Suppressor macrophage treated with lipopolysaccharide for 1 hour (primary cell): ENCODE data around the gene RNU7-1.

Experiments used
- DNase-seq, 3 donors: peaks; one replicate each; pipeline ENCODE4 v3.0.0-alpha.2; 2020 to 2022

The RNU7-1 gene

GRCh38 chr12:6938353-6939190, 5.0 kb upstream of the RNU7-1 start:
- DNase-seq = no peak

DNA sequence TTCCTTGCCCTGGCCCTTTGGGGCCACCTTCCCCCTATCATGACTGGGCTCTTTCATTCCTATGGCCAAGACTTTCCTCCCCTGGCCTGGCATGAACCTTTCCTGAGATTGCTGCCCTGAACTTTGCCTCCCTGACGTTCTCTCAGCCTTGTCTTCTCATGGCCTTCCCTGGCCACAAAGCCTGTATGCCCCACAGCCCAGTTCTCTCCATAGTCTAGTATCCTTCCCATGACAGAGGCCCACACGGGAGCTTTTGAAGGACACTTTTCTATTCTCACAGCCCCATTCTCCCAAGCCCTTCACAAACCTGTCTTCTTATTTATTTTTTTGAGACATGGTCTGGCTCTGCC, 4.5 kb upstream of the RNU7-1 start:
- DNase-seq = no peak

GRCh38 chr12:6941267-6941666, 2.3 kb upstream of the RNU7-1 start:
- no peak for DNase-seq

DNA sequence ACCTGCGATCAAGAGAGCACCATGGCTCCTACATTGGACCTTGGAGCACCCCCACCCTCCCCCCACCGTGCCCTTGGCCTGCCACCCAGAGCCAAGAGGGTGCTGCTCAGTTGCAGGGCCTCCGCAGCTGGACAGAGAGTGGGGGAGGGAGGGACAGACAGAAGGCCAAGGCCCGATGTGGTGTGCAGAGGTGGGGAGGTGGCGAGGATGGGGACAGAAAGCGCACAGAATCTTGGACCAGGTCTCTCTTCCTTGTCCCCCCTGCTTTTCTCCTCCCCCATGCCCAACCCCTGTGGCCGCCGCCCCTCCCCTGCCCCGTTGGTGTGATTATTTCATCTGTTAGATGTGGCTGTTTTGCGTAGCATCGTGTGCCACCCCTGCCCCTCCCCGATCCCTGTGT, 1.8 kb upstream of the RNU7-1 start:
- no peak for DNase-seq

- no peak for DNase-seq
Observed at GRCh38 chr12:6942331-6942665, 1.3 kb upstream of the RNU7-1 start.

- peak; percentile 83 to 91 (median 91) for DNase-seq
Observed at GRCh38 chr12:6943389-6943721, 261 bp upstream of the RNU7-1 start.

DNA sequence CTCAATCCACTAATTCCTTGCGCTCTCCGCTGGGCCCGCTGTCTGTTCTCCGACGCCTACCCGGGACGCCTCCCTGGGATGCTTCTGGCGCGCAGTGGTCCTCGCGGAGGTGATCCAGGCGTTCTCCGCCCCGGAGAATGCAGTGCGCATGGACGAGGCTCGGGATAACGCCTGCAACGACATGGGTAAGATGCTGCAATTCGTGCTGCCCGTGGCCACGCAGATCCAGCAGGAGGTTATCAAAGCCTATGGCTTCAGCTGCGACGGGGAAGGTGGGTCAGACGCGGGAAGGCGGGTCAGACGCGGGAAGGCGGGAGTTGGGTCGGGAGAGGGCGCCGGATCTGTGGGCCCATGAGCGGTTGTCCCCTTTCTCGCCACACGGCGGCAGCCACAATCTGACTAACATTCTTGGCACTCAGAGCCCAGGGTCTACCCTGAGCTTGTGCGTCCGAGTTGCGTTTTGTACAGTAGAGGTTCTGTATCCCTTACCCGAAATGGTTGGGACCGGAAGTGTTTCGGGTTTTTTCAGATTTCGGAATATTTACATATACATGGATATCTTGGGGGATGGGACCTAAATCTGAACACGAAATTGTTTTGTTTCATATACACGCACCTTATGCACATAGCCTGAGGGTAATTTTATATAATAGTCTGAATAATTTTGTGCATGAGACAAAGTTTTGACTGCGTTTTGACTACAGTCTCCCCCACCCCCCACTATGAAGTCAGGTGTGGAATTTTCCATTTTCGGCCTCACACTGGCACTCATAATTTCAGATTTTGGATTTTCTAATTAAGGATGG, 968 bp downstream of the RNU7-1 start:
- DNase-seq = peak; percentile 90 to 93 (median 92)

DNA sequence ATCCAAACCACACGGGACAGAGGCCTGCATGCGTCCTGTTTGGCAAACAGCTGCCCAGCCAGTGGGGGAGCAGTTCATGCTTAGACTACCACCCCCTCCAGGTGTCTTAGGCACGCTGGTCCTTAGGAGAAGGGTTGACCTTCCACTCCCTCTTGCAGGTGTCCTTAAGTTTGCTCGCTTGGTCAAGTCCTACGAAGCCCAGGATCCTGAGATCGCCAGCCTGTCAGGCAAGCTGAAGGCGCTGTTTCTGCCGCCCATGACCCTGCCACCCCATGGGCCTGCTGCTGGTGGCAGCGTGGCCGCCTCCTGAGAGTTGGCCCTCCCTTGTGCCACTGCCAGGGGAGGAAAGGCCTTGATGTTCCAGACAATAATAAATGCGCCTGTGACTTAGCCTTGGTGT, 2.0 kb downstream of the RNU7-1 start:
- DNase-seq = no peak

DNA sequence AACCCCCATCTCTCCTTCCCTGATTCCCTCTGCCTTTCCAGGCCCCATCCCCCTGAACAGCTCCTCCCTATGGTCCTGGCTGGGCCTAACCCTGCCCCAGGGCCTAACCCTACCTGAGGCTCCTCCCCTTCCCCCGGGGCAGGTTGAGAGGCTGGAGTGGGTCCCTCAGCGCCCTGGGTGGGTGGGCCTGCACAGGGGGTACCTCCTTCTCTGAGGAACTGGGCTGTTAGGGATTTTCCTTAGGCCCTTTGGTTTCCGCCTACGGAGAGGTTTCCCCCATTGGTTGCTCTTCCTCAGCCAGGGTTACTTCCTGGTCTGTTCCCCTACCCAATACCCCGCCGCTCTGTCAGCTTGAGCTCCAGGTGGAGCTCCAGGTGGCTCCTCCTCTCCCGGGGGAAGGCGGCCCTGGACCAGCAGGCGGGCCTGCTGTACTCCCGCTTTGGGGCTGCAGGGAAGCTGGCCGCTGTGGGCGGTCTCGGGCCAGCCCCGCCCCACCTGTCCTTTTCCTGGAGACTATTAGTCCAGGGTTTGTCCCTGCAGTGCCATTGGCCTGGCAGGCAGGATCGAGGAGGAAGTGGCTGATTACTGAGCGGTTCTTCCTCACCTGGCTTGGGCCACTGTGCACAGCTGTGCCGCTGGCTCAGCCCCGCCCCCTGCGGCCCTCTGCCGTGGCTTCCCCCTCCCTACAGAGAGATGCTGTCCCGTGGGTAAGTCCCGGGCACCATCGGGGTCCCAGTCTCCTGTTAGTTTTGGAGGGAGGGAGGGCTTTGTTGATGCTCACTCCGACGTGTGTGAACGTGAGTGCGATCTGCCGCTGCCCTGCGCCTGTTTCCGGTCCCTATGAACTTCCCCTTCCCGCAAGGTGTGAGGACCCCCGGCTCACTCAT, 2.7 kb downstream of the RNU7-1 start:
- DNase-seq = peak; percentile 74 to 81 (median 77)

DNA sequence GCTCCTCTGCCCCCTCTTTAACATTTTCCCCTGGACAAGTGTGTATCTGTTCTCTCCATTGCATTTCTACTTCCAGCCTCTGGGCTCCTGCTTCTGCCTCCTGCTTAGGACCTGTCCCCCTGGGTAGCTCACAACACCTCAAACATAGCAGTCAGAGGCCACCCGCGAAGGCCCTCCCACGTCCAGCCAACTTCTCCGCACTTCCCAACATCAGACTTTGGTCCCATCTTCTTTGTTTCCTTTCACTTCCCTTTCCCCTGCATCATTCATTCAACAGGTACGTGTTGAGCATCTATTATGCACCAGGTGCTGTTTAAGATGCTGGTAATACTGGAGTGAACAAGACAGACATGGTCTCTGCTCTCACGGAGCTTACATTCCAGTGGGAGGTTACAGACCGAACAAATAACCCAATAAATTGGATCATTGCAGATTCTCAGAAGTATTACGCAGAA, 3.3 kb downstream of the RNU7-1 start:
- no peak for DNase-seq

DNA sequence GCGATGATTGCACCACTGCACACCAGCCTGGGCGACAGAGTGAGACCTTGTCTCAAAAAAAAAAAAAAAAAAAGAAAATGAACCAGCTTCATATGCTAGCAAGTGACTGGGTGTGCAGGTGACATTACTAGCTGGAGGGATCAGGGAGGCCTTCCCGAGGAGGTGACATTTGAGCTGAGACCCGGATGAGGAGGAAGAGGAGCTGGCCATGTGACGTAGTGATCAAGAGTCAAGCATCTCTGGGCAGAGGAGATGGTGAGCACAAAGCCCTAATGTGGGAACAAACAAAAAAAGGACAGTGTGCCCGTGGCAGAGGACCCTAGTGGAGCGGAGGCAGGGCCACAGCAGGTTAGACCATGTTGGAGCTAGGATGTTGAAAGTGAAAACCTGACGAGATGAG, 4.0 kb downstream of the RNU7-1 start:
- DNase-seq = no peak

DNA sequence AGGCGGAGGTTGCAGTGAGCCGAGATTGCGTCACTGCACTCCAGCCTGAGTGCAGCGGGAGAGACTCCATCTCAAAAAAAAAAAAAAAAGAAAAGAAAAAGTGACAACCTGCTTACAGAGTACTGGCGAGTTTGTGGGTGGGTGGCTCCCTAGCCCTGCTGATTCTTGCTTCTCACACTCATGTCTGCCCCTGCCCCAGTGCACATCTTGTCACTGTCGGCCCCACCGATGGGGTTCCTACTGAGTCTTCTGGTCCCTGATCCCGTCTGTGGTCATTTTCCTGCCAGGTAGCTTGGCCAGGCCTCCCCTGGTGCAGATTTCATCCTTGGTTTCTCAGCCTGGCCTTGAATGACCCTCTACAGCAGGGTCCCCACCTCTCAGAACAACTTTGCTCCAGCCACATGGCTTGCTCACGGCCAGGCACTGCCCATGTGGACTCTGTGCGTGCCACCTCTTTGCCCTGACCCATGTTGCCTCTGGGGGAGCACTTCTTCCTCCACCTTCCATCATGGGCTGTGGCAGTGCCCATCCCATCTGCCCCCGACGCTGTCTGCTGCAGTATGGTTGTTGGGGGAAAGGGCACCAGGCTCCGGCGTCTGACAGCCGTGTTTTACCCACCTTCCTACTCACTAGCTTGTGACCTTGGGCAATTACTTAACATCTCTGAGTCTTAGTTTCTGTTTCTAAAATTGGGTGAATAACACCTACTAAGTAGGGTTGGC, 5.4 kb downstream of the RNU7-1 start:
- DNase-seq = peak; percentile 83 to 88 (median 86)

DNA sequence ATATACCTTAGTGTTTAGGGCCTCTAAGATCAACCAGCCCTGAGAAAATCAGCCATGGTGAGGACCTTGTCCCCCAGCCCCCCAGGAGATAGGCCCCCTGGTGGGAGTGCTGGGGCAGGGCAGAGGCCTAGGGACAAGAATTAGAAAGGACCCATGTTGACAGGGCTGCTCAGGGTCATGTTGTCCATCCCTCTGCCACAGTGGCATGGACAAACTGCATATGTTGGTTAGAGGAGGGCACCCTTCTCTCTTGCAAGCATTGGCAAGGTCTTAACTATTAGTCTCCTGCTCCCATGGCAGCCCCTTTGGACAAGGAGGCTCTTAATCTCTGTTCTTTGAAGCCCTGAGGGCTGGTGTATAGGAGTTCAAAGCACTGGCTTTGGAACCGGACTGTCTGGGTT, 6.8 kb downstream of the RNU7-1 start:
- DNase-seq = peak in 1 of 3 donors; percentile 52

DNA sequence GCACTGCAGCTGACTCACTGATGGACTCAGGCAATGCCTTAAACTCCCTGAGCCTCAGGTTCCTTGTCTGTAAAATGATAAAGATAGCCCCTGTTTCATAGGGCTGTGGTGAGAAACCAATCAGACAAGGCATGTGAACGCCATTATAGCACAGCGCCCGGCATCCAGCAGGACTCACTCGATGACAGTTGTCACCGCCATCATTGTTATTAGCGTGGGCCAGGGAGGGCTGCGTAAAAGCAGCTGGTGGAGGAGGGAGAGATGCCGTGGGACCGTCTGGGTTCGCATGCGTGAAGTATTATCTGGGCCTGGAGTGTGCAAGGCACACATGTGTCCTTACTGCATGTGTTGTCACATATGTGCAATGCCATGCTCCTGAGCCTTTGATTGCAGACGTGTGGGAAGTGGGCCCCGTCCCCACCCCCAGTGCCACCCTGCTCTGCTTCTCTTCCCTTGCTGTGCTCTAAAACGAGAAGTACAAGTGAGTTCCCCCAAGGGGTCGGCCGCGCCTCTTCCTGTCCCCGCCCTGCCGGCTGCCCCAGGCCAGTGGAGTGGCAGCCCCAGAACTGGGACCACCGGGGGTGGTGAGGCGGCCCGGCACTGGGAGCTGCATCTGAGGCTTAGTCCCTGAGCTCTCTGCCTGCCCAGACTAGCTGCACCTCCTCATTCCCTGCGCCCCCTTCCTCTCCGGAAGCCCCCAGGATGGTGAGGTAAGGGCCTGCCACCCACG, 7.4 kb downstream of the RNU7-1 start, which contains the start of gene PTPN6:
Gene PTPN6, plus strand, starts transcription at position 546 of the 730 bp plus-strand sequence. Its CDS starts 157 bp downstream, at position 703.
- DNase-seq = peak; percentile 88 to 92 (median 89)

DNA sequence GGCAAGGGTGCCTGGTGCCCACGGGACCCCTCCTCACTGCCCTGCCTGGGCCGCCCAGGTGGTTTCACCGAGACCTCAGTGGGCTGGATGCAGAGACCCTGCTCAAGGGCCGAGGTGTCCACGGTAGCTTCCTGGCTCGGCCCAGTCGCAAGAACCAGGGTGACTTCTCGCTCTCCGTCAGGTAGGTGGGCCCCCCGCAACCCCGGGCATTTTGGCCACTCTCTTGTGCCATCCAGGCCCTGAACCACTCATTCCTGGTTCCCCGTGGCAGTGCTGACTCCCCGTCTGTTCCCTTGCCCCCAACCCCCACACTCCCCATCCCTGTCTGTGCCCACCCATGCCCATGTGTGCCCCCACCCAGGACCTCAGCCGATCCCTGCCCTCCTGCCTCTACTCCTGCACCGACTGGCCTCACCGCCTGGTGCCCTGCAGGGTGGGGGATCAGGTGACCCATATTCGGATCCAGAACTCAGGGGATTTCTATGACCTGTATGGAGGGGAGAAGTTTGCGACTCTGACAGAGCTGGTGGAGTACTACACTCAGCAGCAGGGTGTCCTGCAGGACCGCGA, 8.0 kb downstream of the RNU7-1 start:
- DNase-seq = no peak

- DNase-seq = peak in 2 of 3 donors; percentile 46 to 51
Observed at GRCh38 chr12:6952121-6952862, 8.7 kb downstream of the RNU7-1 start.

GRCh38 chr12:6952863-6953441, 9.3 kb downstream of the RNU7-1 start:
- no peak for DNase-seq

DNA sequence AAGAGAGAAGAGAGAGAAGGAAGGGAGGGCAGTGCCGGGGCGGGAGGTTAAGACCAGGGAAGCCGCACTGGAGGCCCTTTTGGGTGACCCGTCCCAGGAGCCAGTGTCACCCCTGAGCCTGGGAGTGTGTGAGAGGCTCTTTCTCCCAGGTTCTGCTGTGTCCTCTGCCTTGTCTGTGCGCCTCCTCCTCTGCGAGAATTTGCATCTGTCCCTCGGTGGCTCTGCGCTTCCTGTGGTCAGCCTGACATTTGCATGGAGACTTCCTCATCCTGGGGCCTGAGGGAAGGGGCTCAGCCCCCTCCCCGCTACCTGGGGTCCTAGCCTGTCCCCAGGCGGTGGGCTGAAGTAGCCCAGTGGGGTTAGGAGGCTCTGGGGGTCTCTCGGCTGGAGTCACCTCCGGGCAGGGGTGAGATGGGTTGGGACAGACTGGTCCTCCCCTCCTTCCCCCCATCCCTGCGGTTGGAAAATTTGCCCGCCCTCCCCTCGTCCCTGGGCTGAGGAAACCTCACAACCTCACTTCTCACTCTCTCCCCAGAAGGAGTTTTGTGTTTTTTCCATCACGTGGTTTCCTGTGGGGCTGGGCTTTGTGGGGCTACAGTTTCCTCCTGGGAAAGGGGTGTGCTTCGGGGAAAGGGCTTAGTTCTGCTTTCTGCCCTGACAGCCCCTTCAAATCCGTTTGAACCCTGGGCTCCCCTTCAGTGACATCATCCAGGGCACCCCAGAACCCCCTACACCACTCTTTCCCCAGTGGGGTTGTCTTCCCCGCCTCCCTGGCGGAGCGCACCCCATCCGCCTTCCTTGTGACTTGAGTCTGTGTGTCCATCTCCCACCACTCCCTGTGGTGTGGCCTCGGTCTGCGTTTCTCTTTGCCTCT, 10.1 kb downstream of the RNU7-1 start:
- peak; percentile 93 to 95 (median 93) for DNase-seq
